Gastrocnemius medialis (tissue), 4 donors: ENCODE measurements around the gene CCDC187.

Experiments used
- POLR2A ChIP-seq, 2 donors: fragments of 450-650 bp; IDR thresholded peaks; one replicate each; pipeline ENCODE4 v1.6.1; 2017; ENCODE audit warnings: antibody characterized with exemption in 2 of 2, mild to moderate bottlenecking in 2 of 2, moderate library complexity in 2 of 2
- TF ChIP-seq, protein P1 (sequence below), 5 experiments: fragments of 450-650 bp in 3 of 5; fragments of 200-600 bp in 2 of 5; sonication (generic) in 2 of 5; IDR thresholded peaks in 4 of 5; conservative IDR thresholded peaks in 1 of 5; 1 replicate in 4 of 5; 2 replicates in 1 of 5; pipeline ENCODE4 v1.5.1; 2016 to 2019; ENCODE audit warnings: antibody characterized with exemption in 5 of 5, mild to moderate bottlenecking in 3 of 5, moderate library complexity in 3 of 5

DNA sequence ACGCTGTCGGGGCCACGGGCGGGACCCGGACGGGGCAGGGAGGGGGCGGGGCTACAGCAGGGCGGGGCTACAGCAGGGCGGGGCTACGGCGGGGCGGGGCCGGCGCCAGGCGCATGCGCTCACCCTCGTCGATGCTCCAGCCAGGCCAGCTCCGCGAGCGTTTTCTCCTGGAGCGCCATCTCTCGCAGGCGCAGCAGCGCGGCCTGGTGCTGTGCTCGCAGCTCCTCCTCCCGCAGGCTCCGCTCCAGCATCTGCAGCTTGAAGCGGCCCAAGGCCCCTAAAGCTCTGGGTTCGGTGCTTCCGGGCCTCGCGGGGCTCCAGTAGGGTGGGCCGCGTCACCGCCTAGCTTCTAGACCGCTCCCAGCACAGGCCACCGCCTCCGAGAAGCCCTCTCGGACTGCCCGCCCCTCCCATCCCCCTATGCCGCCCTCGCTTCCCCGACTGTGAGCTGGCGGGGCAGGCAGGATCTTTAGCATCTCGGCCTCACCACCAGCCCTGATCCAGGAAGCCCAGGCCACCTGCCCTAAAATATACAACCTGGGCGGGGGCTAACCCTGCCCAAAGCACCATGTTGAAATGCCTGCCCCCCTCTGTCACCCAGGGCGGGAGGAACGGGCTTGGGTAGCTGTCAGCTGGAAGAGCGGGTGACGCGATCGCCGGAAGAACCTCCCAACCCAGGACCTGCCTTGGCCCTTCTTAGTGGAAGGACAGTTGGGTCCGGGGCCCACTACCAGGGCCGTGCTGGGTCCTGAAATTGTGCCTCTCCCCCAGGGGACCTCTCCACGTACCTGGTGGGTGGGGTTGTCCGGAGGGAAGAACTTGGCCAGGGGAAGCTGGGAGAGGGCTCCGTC is 36.4 kb downstream of the CCDC187 start:
- TF ChIP-seq, protein P1, sequence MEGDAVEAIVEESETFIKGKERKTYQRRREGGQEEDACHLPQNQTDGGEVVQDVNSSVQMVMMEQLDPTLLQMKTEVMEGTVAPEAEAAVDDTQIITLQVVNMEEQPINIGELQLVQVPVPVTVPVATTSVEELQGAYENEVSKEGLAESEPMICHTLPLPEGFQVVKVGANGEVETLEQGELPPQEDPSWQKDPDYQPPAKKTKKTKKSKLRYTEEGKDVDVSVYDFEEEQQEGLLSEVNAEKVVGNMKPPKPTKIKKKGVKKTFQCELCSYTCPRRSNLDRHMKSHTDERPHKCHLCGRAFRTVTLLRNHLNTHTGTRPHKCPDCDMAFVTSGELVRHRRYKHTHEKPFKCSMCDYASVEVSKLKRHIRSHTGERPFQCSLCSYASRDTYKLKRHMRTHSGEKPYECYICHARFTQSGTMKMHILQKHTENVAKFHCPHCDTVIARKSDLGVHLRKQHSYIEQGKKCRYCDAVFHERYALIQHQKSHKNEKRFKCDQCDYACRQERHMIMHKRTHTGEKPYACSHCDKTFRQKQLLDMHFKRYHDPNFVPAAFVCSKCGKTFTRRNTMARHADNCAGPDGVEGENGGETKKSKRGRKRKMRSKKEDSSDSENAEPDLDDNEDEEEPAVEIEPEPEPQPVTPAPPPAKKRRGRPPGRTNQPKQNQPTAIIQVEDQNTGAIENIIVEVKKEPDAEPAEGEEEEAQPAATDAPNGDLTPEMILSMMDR (IDR thresholded peaks at IDR 0.05 in 4 of 5, conservative IDR thresholded peaks at IDR 0.05 in 1 of 5): no peak
- TF ChIP-seq POLR2A (IDR thresholded peaks at IDR 0.05): no peak
